ENCODE data around the gene MARCO. TPM values are rescaled to one million over a fixed set of nuclear protein-coding genes. Genes with fewer than 3 reads are reported as not detected.

MARCO gene, protein sequence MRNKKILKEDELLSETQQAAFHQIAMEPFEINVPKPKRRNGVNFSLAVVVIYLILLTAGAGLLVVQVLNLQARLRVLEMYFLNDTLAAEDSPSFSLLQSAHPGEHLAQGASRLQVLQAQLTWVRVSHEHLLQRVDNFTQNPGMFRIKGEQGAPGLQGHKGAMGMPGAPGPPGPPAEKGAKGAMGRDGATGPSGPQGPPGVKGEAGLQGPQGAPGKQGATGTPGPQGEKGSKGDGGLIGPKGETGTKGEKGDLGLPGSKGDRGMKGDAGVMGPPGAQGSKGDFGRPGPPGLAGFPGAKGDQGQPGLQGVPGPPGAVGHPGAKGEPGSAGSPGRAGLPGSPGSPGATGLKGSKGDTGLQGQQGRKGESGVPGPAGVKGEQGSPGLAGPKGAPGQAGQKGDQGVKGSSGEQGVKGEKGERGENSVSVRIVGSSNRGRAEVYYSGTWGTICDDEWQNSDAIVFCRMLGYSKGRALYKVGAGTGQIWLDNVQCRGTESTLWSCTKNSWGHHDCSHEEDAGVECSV
- polyA plus RNA-seq (not detected in 2 replicates), polyA minus RNA-seq (not detected in 2 replicates)

DNA sequence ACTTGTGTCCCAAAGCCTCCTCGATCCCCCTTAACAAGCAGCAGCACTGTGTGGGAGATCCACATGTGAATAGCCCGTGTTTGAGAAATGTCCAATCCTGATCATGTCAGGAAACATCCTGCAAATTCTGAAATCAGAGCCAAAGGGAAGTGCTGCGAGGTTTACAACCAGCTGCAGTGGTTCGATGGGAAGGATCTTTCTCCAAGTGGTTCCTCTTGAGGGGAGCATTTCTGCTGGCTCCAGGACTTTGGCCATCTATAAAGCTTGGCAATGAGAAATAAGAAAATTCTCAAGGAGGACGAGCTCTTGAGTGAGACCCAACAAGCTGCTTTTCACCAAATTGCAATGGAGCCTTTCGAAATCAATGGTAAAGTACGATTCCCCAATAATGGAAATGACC, at the start of gene MARCO:
Gene MARCO, plus strand, starts transcription at position 164 of the 400 bp plus-strand sequence. Its CDS starts 107 bp downstream, at position 271.
- no peaks in the 10 kb centered on the region for H3K79me2 ChIP-seq (replicated peaks; ENCODE audit: insufficient read depth, low read length)
- no peaks in the 10 kb centered on the region for H3K9me2 ChIP-seq (ENCODE audit: insufficient read depth, low read length)
- H2AFZ ChIP-seq (ENCODE audit: low read depth, low read length), result no peak within 1 kb of the TSS
- H3F3A ChIP-seq (ENCODE audit: insufficient read depth, low read length, poor library complexity, severe bottlenecking), result no peaks in the 10 kb centered on the region
- no peaks in the 10 kb centered on the region for H3K9me3 ChIP-seq (ENCODE audit: low read length)
- no peak within 1 kb of the TSS for H3K4me3 ChIP-seq (ENCODE audit: low read length)
- TF ChIP-seq TAF1 (IDR thresholded peaks at IDR 0.05; ENCODE audit: low read depth), result no peak
- TF ChIP-seq POLR2AphosphoS5 (IDR thresholded peaks at IDR 0.05), result no peak
- TF ChIP-seq SMC3 (conservative IDR thresholded peaks at IDR 0.05; ENCODE audit: poor library complexity), result no peak
- no peak for TF ChIP-seq EP300 (conservative IDR thresholded peaks at IDR 0.05; ENCODE audit: poor library complexity, severe bottlenecking)
- TF ChIP-seq, protein P1, sequence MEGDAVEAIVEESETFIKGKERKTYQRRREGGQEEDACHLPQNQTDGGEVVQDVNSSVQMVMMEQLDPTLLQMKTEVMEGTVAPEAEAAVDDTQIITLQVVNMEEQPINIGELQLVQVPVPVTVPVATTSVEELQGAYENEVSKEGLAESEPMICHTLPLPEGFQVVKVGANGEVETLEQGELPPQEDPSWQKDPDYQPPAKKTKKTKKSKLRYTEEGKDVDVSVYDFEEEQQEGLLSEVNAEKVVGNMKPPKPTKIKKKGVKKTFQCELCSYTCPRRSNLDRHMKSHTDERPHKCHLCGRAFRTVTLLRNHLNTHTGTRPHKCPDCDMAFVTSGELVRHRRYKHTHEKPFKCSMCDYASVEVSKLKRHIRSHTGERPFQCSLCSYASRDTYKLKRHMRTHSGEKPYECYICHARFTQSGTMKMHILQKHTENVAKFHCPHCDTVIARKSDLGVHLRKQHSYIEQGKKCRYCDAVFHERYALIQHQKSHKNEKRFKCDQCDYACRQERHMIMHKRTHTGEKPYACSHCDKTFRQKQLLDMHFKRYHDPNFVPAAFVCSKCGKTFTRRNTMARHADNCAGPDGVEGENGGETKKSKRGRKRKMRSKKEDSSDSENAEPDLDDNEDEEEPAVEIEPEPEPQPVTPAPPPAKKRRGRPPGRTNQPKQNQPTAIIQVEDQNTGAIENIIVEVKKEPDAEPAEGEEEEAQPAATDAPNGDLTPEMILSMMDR (IDR thresholded peaks at IDR 0.05; ENCODE audit: poor library complexity, severe bottlenecking), result no peak
- TF ChIP-seq, protein P2, sequence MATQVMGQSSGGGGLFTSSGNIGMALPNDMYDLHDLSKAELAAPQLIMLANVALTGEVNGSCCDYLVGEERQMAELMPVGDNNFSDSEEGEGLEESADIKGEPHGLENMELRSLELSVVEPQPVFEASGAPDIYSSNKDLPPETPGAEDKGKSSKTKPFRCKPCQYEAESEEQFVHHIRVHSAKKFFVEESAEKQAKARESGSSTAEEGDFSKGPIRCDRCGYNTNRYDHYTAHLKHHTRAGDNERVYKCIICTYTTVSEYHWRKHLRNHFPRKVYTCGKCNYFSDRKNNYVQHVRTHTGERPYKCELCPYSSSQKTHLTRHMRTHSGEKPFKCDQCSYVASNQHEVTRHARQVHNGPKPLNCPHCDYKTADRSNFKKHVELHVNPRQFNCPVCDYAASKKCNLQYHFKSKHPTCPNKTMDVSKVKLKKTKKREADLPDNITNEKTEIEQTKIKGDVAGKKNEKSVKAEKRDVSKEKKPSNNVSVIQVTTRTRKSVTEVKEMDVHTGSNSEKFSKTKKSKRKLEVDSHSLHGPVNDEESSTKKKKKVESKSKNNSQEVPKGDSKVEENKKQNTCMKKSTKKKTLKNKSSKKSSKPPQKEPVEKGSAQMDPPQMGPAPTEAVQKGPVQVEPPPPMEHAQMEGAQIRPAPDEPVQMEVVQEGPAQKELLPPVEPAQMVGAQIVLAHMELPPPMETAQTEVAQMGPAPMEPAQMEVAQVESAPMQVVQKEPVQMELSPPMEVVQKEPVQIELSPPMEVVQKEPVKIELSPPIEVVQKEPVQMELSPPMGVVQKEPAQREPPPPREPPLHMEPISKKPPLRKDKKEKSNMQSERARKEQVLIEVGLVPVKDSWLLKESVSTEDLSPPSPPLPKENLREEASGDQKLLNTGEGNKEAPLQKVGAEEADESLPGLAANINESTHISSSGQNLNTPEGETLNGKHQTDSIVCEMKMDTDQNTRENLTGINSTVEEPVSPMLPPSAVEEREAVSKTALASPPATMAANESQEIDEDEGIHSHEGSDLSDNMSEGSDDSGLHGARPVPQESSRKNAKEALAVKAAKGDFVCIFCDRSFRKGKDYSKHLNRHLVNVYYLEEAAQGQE (IDR thresholded peaks at IDR 0.05; ENCODE audit: borderline replicate concordance), result no peak
- TF ChIP-seq MXI1 (conservative IDR thresholded peaks at IDR 0.05; ENCODE audit: poor library complexity, severe bottlenecking), result no peak
- TF ChIP-seq EZH2 (IDR thresholded peaks at IDR 0.05; ENCODE audit: borderline replicate concordance, insufficient read depth, low read length, poor library complexity, severe bottlenecking), result no peak
- no peak for TF ChIP-seq RAD21 (conservative IDR thresholded peaks at IDR 0.05)
- H3K9ac ChIP-seq (ENCODE audit: low read length), result no peak within 1 kb of the TSS
- H3K36me3 ChIP-seq (ENCODE audit: insufficient read depth, low read length), result no peaks in the 10 kb centered on the region
- no peaks in the 10 kb centered on the region for H4K20me1 ChIP-seq (ENCODE audit: insufficient read depth)
- no peak within 1 kb of the TSS for H3K27ac ChIP-seq (ENCODE audit: low read length)
- no peak within 1 kb of the TSS for H3K4me2 ChIP-seq (ENCODE audit: low read length)
- H3K27me3 ChIP-seq (ENCODE audit: insufficient read depth, low read depth, low read length), result no peaks in the 10 kb centered on the region

DNA sequence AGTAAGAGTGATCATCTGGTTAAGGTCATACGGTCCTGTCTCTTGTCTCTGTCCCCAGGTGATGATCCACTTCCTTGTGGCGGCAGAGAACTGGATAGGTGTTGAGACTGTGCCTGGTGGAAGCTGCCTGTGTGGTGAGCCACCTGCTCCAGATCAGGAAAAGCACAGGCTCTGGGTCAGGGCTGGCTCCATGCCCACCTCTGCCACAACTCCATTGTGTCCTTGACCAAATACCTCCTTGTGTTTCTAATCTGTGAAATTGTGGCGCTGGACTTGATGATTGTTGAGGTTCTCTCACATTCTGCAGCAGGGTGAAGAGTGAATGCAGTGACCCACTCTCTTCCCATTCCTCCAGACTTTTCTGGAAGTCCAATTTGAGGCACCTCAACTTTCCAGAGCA, 48.9 kb upstream of the MARCO start:
- H3K9ac ChIP-seq (ENCODE audit: low read length), result no peak overlapping the region
- peaks cover 2% of the 10 kb centered on the region for H3K9me3 ChIP-seq (ENCODE audit: low read length)
- no peaks in the 10 kb centered on the region for H3K9me2 ChIP-seq (ENCODE audit: insufficient read depth, low read length)
- H3K4me2 ChIP-seq (ENCODE audit: low read length), result no peak overlapping the region
- no peak overlapping the region for H2AFZ ChIP-seq (ENCODE audit: low read depth, low read length)
- no peaks in the 10 kb centered on the region for H3K79me2 ChIP-seq (replicated peaks; ENCODE audit: insufficient read depth, low read length)
- no peaks in the 10 kb centered on the region for H3K36me3 ChIP-seq (ENCODE audit: insufficient read depth, low read length)
- no peak overlapping the region for H3K27ac ChIP-seq (ENCODE audit: low read length)
- TF ChIP-seq TAF1 (IDR thresholded peaks at IDR 0.05; ENCODE audit: low read depth) (no peak), EP300 (conservative IDR thresholded peaks at IDR 0.05; ENCODE audit: poor library complexity, severe bottlenecking) (no peak), RAD21 (conservative IDR thresholded peaks at IDR 0.05) (no peak), EZH2 (IDR thresholded peaks at IDR 0.05; ENCODE audit: borderline replicate concordance, insufficient read depth, low read length, poor library complexity, severe bottlenecking) (no peak), POLR2AphosphoS5 (IDR thresholded peaks at IDR 0.05) (no peak), SMC3 (conservative IDR thresholded peaks at IDR 0.05; ENCODE audit: poor library complexity) (no peak), MXI1 (conservative IDR thresholded peaks at IDR 0.05; ENCODE audit: poor library complexity, severe bottlenecking) (no peak)
- TF ChIP-seq, protein P1 (IDR thresholded peaks at IDR 0.05; ENCODE audit: poor library complexity, severe bottlenecking), result no peak
- TF ChIP-seq, protein P2 (IDR thresholded peaks at IDR 0.05; ENCODE audit: borderline replicate concordance), result no peak
- no peaks in the 10 kb centered on the region for H3K27me3 ChIP-seq (ENCODE audit: insufficient read depth, low read depth, low read length)
- H3K4me3 ChIP-seq (ENCODE audit: low read length), result no peak overlapping the region
- H3F3A ChIP-seq (ENCODE audit: insufficient read depth, low read length, poor library complexity, severe bottlenecking), result no peaks in the 10 kb centered on the region
- H4K20me1 ChIP-seq (ENCODE audit: insufficient read depth), result no peaks in the 10 kb centered on the region

All from neural cell (in vitro differentiated cells).